Measurements from ENCODE around the gene NEK4. TPM values are rescaled to one million over a fixed set of nuclear protein-coding genes. Genes with fewer than 3 reads are reported as not detected.

Gene NEK4
- total and polyA plus RNA-seq, 2 of the 13 experiments (the other 11 are each of a cell fraction or from before 2014, with no cell fraction given): 16.5 to 38.0 TPM

- TF ChIP-seq ZBTB40 (IDR thresholded peaks at IDR 0.05) (no peak), ZBTB40 (CRISPR knock-in tag; IDR thresholded peaks at IDR 0.05) (peak; percentile 49; the same call in 1 of the 2 replicates), MAF1 (CRISPR knock-in tag; IDR thresholded peaks at IDR 0.05; ENCODE audit: borderline replicate concordance) (no peak), KDM2A (CRISPR knock-in tag; IDR thresholded peaks at IDR 0.05; ENCODE audit: borderline replicate concordance, low read depth) (peak; percentile 55), POLR2A (IDR thresholded peaks at IDR 0.05; ENCODE audit: insufficient read depth in 1 of 2, low read depth in 2 of 2, low read length in 2 of 2) (peak; percentile 78 to 94), SIX1 (CRISPR knock-in tag; IDR thresholded peaks at IDR 0.05; ENCODE audit: borderline replicate concordance) (peak; percentile 38; the same call in 1 of the 2 replicates), FOXJ3 (CRISPR knock-in tag; IDR thresholded peaks at IDR 0.05; ENCODE audit: borderline replicate concordance) (peak; percentile 70; the same call in 1 of the 2 replicates), ZNF235 (CRISPR knock-in tag; IDR thresholded peaks at IDR 0.05; ENCODE audit: borderline replicate concordance) (0 out of 2 replicates have a peak, but pooled peaks have one; percentile 36), HDAC1 (CRISPR knock-in tag; IDR thresholded peaks at IDR 0.05) (peak; percentile 84), KDM6A (CRISPR knock-in tag; IDR thresholded peaks at IDR 0.05; ENCODE audit: low read depth) (peak; percentile 63), PHF21A (CRISPR knock-in tag; IDR thresholded peaks at IDR 0.05) (peak; percentile 67), ZNF263 (CRISPR knock-in tag; IDR thresholded peaks at IDR 0.05) (no peak), TEAD2 (CRISPR knock-in tag; IDR thresholded peaks at IDR 0.05) (no peak), ZNF792 (CRISPR knock-in tag; IDR thresholded peaks at IDR 0.05) (no peak)
- TF ChIP-seq, protein P1, sequence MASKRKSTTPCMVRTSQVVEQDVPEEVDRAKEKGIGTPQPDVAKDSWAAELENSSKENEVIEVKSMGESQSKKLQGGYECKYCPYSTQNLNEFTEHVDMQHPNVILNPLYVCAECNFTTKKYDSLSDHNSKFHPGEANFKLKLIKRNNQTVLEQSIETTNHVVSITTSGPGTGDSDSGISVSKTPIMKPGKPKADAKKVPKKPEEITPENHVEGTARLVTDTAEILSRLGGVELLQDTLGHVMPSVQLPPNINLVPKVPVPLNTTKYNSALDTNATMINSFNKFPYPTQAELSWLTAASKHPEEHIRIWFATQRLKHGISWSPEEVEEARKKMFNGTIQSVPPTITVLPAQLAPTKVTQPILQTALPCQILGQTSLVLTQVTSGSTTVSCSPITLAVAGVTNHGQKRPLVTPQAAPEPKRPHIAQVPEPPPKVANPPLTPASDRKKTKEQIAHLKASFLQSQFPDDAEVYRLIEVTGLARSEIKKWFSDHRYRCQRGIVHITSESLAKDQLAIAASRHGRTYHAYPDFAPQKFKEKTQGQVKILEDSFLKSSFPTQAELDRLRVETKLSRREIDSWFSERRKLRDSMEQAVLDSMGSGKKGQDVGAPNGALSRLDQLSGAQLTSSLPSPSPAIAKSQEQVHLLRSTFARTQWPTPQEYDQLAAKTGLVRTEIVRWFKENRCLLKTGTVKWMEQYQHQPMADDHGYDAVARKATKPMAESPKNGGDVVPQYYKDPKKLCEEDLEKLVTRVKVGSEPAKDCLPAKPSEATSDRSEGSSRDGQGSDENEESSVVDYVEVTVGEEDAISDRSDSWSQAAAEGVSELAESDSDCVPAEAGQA (IDR thresholded peaks at IDR 0.05; ENCODE audit: low read depth): peak; percentile 20; the same call in 1 of the 2 replicates
- TF ChIP-seq, protein P1 (CRISPR knock-in tag; IDR thresholded peaks at IDR 0.05; ENCODE audit: borderline replicate concordance): no peak
These were observed 65.9 kb downstream of the NEK4 start (continued) for GRCh38 chr3:52704611-52705437.

Data from HepG2 (cell line).